Measurements from ENCODE around the gene IKZF4. TPM values are rescaled to one million over a fixed set of nuclear protein-coding genes. Genes with fewer than 3 reads are reported as not detected.

IKZF4 gene
- total RNA-seq, 1 experiment from 2014 or later: 2.8 TPM

DNA sequence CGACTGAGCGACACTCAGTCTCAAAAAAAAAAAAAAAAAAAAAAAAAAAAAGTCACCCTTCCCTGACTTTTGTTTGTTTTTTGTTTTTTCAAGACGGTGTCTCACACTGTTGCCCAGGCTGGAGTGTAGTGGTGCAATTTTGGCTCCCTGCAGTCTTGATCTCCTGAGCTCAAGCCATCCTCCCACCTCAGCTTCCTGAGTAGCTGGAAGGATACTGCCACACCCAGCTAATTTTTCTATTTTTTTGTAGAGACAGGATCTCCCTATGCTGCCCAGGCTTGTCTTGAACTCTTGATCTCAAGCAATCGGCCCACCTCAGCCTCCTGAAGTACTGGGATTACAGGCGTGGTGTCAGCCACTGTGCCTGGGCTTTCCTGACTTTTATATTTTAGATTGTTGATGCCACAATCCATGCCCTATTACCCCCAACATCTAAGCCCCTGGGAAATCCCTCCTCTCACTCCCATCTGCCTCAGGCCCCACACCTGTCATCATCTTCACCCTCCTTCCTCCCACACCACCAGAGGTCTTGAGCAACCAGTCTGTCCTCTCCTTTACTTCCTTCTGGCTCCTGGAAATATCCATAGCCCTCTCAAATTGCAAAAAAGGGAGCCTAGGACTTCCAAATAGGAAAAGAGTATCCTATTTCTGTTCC is 7.8 kb downstream of the IKZF4 start:
- Histone ChIP-seq H3K27me3 (ENCODE audit: low read length) (no peaks in the 10 kb centered on the region), H3K4me2 (ENCODE audit: low read length) (peak overlapping the region; percentile 20; the same call in 1 of the 2 replicates), H3F3A (ENCODE audit: low read length, unreplicated experiment) (no peaks in the 10 kb centered on the region), H3K4me1 (ENCODE audit: insufficient read depth, low read length) (peaks cover 17% of the 10 kb centered on the region), H3K9ac (ENCODE audit: low read length) (no peak overlapping the region), H2AFZ (ENCODE audit: low read length) (no peak overlapping the region), H4K20me1 (ENCODE audit: low read length) (no peaks in the 10 kb centered on the region), H3K9me3 (ENCODE audit: low read length) (no peaks in the 10 kb centered on the region), H3K36me3 (ENCODE audit: low read depth, low read length) (no peaks in the 10 kb centered on the region), H3K27ac (ENCODE audit: low read length) (peak overlapping the region; percentile 27), H3K4me3 (ENCODE audit: low read length) (no peak overlapping the region), H3K9me2 (replicated peaks; ENCODE audit: low read length) (no peaks in the 10 kb centered on the region), H3K79me2 (ENCODE audit: low read length) (no peaks in the 10 kb centered on the region)
- BruUV-seq (replicated peaks): no TSS peak
- CTCF ChIA-PET: interaction anchor here (0.6 to 2.3 kb wide), 6 partner anchors 22 to 407 kb away, joined by 3 to 29 read pairs (median 6); partner anchors contain the start of genes RAB5B and SUOX
- DNase-seq: no peak
- no peak for TF ChIP-seq EZH2 (IDR thresholded peaks at IDR 0.05; ENCODE audit: low read length, unreplicated experiment)
- no peak for TF ChIP-seq EZH2phosphoT487 (IDR thresholded peaks at IDR 0.05; ENCODE audit: borderline replicate concordance, low read length)
- TF ChIP-seq, protein P1, sequence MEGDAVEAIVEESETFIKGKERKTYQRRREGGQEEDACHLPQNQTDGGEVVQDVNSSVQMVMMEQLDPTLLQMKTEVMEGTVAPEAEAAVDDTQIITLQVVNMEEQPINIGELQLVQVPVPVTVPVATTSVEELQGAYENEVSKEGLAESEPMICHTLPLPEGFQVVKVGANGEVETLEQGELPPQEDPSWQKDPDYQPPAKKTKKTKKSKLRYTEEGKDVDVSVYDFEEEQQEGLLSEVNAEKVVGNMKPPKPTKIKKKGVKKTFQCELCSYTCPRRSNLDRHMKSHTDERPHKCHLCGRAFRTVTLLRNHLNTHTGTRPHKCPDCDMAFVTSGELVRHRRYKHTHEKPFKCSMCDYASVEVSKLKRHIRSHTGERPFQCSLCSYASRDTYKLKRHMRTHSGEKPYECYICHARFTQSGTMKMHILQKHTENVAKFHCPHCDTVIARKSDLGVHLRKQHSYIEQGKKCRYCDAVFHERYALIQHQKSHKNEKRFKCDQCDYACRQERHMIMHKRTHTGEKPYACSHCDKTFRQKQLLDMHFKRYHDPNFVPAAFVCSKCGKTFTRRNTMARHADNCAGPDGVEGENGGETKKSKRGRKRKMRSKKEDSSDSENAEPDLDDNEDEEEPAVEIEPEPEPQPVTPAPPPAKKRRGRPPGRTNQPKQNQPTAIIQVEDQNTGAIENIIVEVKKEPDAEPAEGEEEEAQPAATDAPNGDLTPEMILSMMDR (conservative IDR thresholded peaks at IDR 0.05; ENCODE audit: low read depth, low read length): no peak
- peak; percentile 42 for ATAC-seq
- intact Hi-C loops (cut with micrococcal nuclease): loop anchor here (1.0 kb wide), 2 partner anchors 32 to 289 kb away; no protein-coding TSS in a partner anchor
- POLR2A ChIA-PET (ENCODE audit: unreplicated experiment): interaction anchor here (0.7 to 1.4 kb wide), 2 partner anchors 31 to 33 kb away, joined by 3 to 7 read pairs; partner anchors contain the start of gene SUOX

DNA sequence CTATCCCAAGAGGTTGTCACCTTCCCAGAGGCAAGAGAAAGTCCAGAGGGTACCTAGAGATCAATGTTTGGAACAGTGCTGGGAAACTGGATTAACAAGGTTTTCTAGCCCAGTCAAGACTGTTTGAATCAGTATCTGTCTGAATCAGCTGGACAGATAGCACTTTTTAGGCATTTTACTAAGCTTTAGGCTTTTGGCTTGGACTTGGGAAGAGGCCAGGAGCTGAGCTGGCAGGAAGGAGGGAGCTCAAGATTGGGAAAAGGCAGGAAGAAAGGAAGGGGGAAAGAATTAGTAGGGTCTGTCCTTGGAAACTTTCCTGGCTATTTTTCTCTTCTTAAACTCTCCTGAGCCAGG is 8.3 kb downstream of the IKZF4 start:
- intact Hi-C loops (cut with micrococcal nuclease): loop anchor here (1.0 kb wide), 2 partner anchors 33 to 290 kb away; no protein-coding TSS in a partner anchor
- Histone ChIP-seq H3K9ac (ENCODE audit: low read length) (no peak overlapping the region), H4K20me1 (ENCODE audit: low read length) (no peaks in the 10 kb centered on the region), H3F3A (ENCODE audit: low read length, unreplicated experiment) (no peaks in the 10 kb centered on the region), H3K27ac (ENCODE audit: low read length) (peak overlapping the region; percentile 27), H3K4me2 (ENCODE audit: low read length) (peak overlapping the region; percentile 20), H3K9me2 (replicated peaks; ENCODE audit: low read length) (no peaks in the 10 kb centered on the region), H3K4me3 (ENCODE audit: low read length) (no peak overlapping the region), H3K36me3 (ENCODE audit: low read depth, low read length) (no peaks in the 10 kb centered on the region), H3K9me3 (ENCODE audit: low read length) (no peaks in the 10 kb centered on the region), H3K4me1 (ENCODE audit: insufficient read depth, low read length) (peaks cover 17% of the 10 kb centered on the region), H2AFZ (ENCODE audit: low read length) (no peak overlapping the region), H3K27me3 (ENCODE audit: low read length) (no peaks in the 10 kb centered on the region), H3K79me2 (ENCODE audit: low read length) (no peaks in the 10 kb centered on the region)
- ATAC-seq (peak; percentile 72), DNase-seq (peak; percentile 74)
- ChIA-PET POLR2A (ENCODE audit: unreplicated experiment) (interaction anchor here (0.7 to 1.4 kb wide), 2 partner anchors 32 to 33 kb away, joined by 3 to 7 read pairs; partner anchors contain the start of gene SUOX), CTCF (interaction anchor here (0.6 to 2.3 kb wide), 6 partner anchors 22 to 407 kb away, joined by 3 to 29 read pairs (median 6); partner anchors contain the start of genes RAB5B and SUOX)
- BruUV-seq (replicated peaks): no TSS peak
- TF ChIP-seq, protein P1 (conservative IDR thresholded peaks at IDR 0.05; ENCODE audit: low read depth, low read length): no peak
- no peak for TF ChIP-seq EZH2 (IDR thresholded peaks at IDR 0.05; ENCODE audit: low read length, unreplicated experiment)
- TF ChIP-seq EZH2phosphoT487 (IDR thresholded peaks at IDR 0.05; ENCODE audit: borderline replicate concordance, low read length): no peak

Measured in PC-3 (cell line).